Measurements from ENCODE around the gene CDK5RAP2. TPM values are rescaled to one million over a fixed set of nuclear protein-coding genes. Genes with fewer than 3 reads are reported as not detected.
"Not testable (repeated sequence)": the region's sequence is repeated elsewhere in the genome, so short reads cannot be mapped to it uniquely, and the experiment has no call there.

Gene CDK5RAP2
- total RNA-seq, 1 donor from 2014 or later: 44.8 TPM

GRCh38 chr9:120542701-120543490 lies 37.1 kb downstream of the CDK5RAP2 start:
- no peak for DNase-seq

- no peak for DNase-seq
Observed at GRCh38 chr9:120541921-120542320, 38.0 kb downstream of the CDK5RAP2 start.

- no peak for DNase-seq
Observed at GRCh38 chr9:120539951-120540350, 40.0 kb downstream of the CDK5RAP2 start.

GRCh38 chr9:120538339-120538738 lies 41.6 kb downstream of the CDK5RAP2 start:
- no peak for DNase-seq

GRCh38 chr9:120536949-120537640 lies 42.9 kb downstream of the CDK5RAP2 start:
- no peak for DNase-seq

GRCh38 chr9:120536094-120536493 lies 43.9 kb downstream of the CDK5RAP2 start:
- DNase-seq: no peak

- no peak for DNase-seq
Observed at GRCh38 chr9:120534266-120534665, 45.7 kb downstream of the CDK5RAP2 start.

GRCh38 chr9:120532891-120533290 lies 47.1 kb downstream of the CDK5RAP2 start:
- no peak for DNase-seq

GRCh38 chr9:120532475-120532874 lies 47.5 kb downstream of the CDK5RAP2 start:
- no peak for DNase-seq

GRCh38 chr9:120531683-120532300 lies 48.2 kb downstream of the CDK5RAP2 start:
- no peak for DNase-seq

- DNase-seq: not testable (repeated sequence)
Observed at GRCh38 chr9:120530220-120530832, 49.6 kb downstream of the CDK5RAP2 start.

GRCh38 chr9:120528829-120529228 lies 51.1 kb downstream of the CDK5RAP2 start:
- DNase-seq: no peak

- no peak for DNase-seq
Observed at GRCh38 chr9:120528327-120528726, 51.6 kb downstream of the CDK5RAP2 start.

GRCh38 chr9:120526534-120526933 lies 53.4 kb downstream of the CDK5RAP2 start:
- DNase-seq: no peak

- DNase-seq: no peak
Observed at GRCh38 chr9:120524863-120525262, 55.1 kb downstream of the CDK5RAP2 start.

GRCh38 chr9:120524038-120524437 lies 55.9 kb downstream of the CDK5RAP2 start:
- DNase-seq: no peak

GRCh38 chr9:120522558-120522957 lies 57.4 kb downstream of the CDK5RAP2 start:
- DNase-seq: no peak

GRCh38 chr9:120522032-120522431 lies 57.9 kb downstream of the CDK5RAP2 start:
- DNase-seq: no peak

GRCh38 chr9:120521101-120521500 lies 58.9 kb downstream of the CDK5RAP2 start:
- no peak for DNase-seq

GRCh38 chr9:120515996-120516395 lies 64.0 kb downstream of the CDK5RAP2 start:
- not testable (repeated sequence) for DNase-seq

GRCh38 chr9:120515481-120515880 lies 64.5 kb downstream of the CDK5RAP2 start:
- not testable (repeated sequence) for DNase-seq

- DNase-seq: no peak
Observed at GRCh38 chr9:120514405-120514804, 65.6 kb downstream of the CDK5RAP2 start.

Measured in skin of body (tissue), 2 donors.